Natural killer cell (primary cell): ENCODE measurements around the gene OR10J1. TPM values are rescaled to one million over a fixed set of nuclear protein-coding genes. Genes with fewer than 3 reads are reported as not detected.

Experiments
- ATAC-seq, 3 donors: fragments of 150-1000 bp in 2 of 3; fragments of 200-7000 bp in 1 of 3; cut with Tn5 transposase; 1 replicate in 1 of 3; 2 replicates in 2 of 3; pipeline ENCODE4 v1.10.0; 2021; ENCODE audit warnings: mild to moderate bottlenecking in 2 of 3, moderate library complexity in 2 of 3
- DNase-seq, 2 donors: peaks; one replicate each; pipeline versions ENCODE4 v3.0.0 to v3.0.0-alpha.2; 2013 to 2021; ENCODE audit warnings: mixed read lengths in 1 of 2
- H3K27ac ChIP-seq: one replicate; pipeline ENCODE4 v1.5.1; 2013; ENCODE audit warnings: mild to moderate bottlenecking, low read length
- H3K27me3 ChIP-seq: one replicate; pipeline ENCODE4 v1.6.1; 2013; ENCODE audit warnings: low read length; ENCODE audit not compliant: control insufficient read depth, insufficient read depth
- H3K36me3 ChIP-seq: one replicate; pipeline ENCODE4 v1.6.1; 2013; ENCODE audit warnings: low read length; ENCODE audit not compliant: control insufficient read depth, insufficient read depth
- H3K4me1 ChIP-seq: one replicate; pipeline ENCODE4 v1.6.1; 2013; ENCODE audit warnings: low read length; ENCODE audit not compliant: control insufficient read depth, insufficient read depth
- H3K4me3 ChIP-seq: one replicate; pipeline ENCODE4 v1.5.1; 2013; ENCODE audit warnings: low read length
- H3K9me3 ChIP-seq: one replicate; pipeline ENCODE4 v1.6.1; 2013; ENCODE audit warnings: low read length; ENCODE audit not compliant: control insufficient read depth, insufficient read depth
- H3K27ac Mint-ChIP-seq, 2 donors: one replicate each; pipeline ENCODE4 v1.8.0; 2022; ENCODE audit warnings: mild to moderate bottlenecking in 2 of 2, mixed read lengths in 2 of 2, moderate library complexity in 1 of 2
- H3K27me3 Mint-ChIP-seq, 2 donors: one replicate each; pipeline ENCODE4 v1.8.0; 2022; ENCODE audit warnings: low read depth in 2 of 2, mixed read lengths in 2 of 2
- H3K36me3 Mint-ChIP-seq: one replicate; pipeline ENCODE4 v1.8.0; 2022; ENCODE audit warnings: mixed read lengths
- H3K4me1 Mint-ChIP-seq, 2 donors: one replicate each; pipeline ENCODE4 v1.8.0; 2022; ENCODE audit warnings: mixed read lengths in 2 of 2
- H3K4me3 Mint-ChIP-seq: one replicate; pipeline ENCODE4 v1.8.0; 2022; ENCODE audit warnings: mild to moderate bottlenecking, moderate library complexity, mixed read lengths
- H3K9me3 Mint-ChIP-seq, 2 donors: one replicate each; pipeline ENCODE4 v1.8.0; 2022; ENCODE audit warnings: mixed read lengths in 2 of 2
- WGBS: methylation state at CpG from one replicate; pipeline ENCODE4 v1.1.7; 2013; ENCODE audit warnings: missing lambda C conversion rate; ENCODE audit not compliant: insufficient coverage; 5-methylcytosine and 5-hydroxymethylcytosine counted together
- intact Hi-C: fragments of 100-400 bp; cut with micrococcal nuclease; formaldehyde crosslinking; loops from one replicate; pipeline ENCODE4 v1.14.2; 2022
- total RNA-seq, 4 donors: library from RNA; stranded (reverse); fragments of 120-200 nt in 1 of 4; gene quantifications; one replicate each; pipeline versions ENCODE4 v1.2.3 to v1.2.4, GENCODE V29; 2013 to 2022
- TF ChIP-seq, protein P1 (sequence below): fragments of 200-600 bp; IDR thresholded peaks from one replicate; pipeline ENCODE4 v1.8.0; 2022; ENCODE audit warnings: antibody characterized with exemption

OR10J1 gene
- total RNA-seq, 3 donors from 2014 or later (not counting 1 experiment from before 2014, with no cell fraction given) = not detected

DNA sequence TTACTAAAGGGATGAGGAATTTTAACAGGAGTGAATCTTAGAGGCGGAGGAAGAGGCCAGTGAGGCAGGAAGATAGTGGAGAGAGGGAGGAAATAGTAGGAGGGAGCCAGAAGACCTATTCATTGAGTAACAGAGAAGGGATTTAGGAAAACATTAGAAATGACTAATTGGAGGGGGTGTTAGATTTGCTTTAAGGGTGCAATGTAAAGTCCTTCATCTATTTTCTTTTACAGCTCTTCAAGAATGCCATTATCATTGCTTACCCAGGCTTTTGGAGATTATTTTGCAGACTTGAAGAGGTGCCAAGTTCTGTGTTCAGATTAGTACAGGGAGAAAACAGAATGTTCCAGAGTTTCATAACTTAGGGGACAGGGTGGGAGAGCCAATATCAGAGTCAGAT lies 33.8 kb downstream of the OR10J1 start:
- Histone ChIP-seq H3K36me3 (no peaks in the 10 kb centered on the region), H3K4me3 (no peak overlapping the region), H3K27ac (no peak overlapping the region), H3K9me3 (no peaks in the 10 kb centered on the region), H3K4me1 (no peaks in the 10 kb centered on the region), H3K27me3 (no peaks in the 10 kb centered on the region)
- Mint-ChIP-seq H3K4me1 (no peaks in the 10 kb centered on the region), H3K4me3 (no peak overlapping the region), H3K9me3 (no peaks in the 10 kb centered on the region), H3K27ac (no peak overlapping the region), H3K36me3 (no peaks in the 10 kb centered on the region), H3K27me3 (peaks cover 13 to 21% of the 10 kb centered on the region in 2 donors)
- intact Hi-C loops = no loop called here
- DNase-seq (no peak), ATAC-seq (no peak)
- 93% methylated on average over 1 of the region's 1 CpG for WGBS
- TF ChIP-seq, protein P1, sequence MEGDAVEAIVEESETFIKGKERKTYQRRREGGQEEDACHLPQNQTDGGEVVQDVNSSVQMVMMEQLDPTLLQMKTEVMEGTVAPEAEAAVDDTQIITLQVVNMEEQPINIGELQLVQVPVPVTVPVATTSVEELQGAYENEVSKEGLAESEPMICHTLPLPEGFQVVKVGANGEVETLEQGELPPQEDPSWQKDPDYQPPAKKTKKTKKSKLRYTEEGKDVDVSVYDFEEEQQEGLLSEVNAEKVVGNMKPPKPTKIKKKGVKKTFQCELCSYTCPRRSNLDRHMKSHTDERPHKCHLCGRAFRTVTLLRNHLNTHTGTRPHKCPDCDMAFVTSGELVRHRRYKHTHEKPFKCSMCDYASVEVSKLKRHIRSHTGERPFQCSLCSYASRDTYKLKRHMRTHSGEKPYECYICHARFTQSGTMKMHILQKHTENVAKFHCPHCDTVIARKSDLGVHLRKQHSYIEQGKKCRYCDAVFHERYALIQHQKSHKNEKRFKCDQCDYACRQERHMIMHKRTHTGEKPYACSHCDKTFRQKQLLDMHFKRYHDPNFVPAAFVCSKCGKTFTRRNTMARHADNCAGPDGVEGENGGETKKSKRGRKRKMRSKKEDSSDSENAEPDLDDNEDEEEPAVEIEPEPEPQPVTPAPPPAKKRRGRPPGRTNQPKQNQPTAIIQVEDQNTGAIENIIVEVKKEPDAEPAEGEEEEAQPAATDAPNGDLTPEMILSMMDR = no peak

DNA sequence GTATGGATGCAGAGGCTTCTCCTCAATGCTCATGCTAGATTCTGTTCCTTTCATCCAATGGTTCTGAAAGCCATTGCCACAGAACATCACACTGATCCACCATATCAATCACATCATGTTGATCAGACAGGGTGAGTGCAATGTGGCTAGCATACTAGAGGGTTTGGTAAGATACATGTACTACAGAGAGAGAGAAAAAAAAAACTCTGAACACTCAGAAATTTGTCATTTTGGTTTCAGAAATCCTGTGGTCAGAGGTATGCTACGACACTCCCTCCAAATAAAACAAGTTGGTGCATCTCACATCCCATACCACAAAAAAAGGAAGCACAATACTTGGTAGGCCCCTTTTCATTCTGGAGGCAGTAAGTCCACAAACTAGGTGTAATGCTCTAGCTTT lies 35.4 kb downstream of the OR10J1 start:
- H3K4me3 Mint-ChIP-seq = no peak overlapping the region
- intact Hi-C loops = no loop called here

DNA sequence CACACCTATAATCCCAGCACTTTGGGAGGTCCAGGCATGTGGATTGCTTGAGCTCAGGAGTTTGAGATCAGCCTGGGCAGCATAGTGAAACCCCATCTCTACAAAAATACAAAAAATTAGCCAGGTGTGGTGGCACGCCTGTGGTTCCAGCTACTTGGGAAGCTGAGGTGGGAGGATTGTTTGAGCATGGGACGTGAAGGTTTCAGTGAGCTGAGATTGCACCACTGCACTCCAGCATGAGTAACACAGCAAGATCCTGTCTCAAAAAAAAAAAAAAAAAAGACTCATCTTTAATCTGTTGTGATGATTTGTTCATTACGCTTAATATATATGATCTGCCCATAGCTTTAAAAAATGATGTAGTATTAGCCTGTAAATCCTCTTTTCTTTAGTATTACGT lies 44.0 kb downstream of the OR10J1 start:
- 93% methylated on average over 3 of the region's 4 CpGs for WGBS
- no peak overlapping the region for H3K27ac Mint-ChIP-seq
- Histone ChIP-seq H3K4me1 (no peaks in the 10 kb centered on the region), H3K27ac (no peak overlapping the region), H3K36me3 (no peaks in the 10 kb centered on the region), H3K4me3 (no peak overlapping the region), H3K27me3 (peaks cover 2% of the 10 kb centered on the region), H3K9me3 (no peaks in the 10 kb centered on the region)
- H3K36me3 Mint-ChIP-seq = no peaks in the 10 kb centered on the region
- ATAC-seq (no peak), DNase-seq (no peak)
- no peak overlapping the region for H3K4me3 Mint-ChIP-seq
- H3K4me1 Mint-ChIP-seq = no peaks in the 10 kb centered on the region
- H3K9me3 Mint-ChIP-seq = peaks cover 2 to 3% of the 10 kb centered on the region in 2 donors
- intact Hi-C loops = no loop called here
- peaks cover 11 to 30% of the 10 kb centered on the region in 2 donors for H3K27me3 Mint-ChIP-seq
- TF ChIP-seq, protein P1 = no peak

More for the DNA sequence above, 35.4 kb downstream of the OR10J1 start:
- WGBS = 38% methylated on average over 1 of the region's 1 CpG
- Histone ChIP-seq H3K36me3 (no peaks in the 10 kb centered on the region), H3K9me3 (no peaks in the 10 kb centered on the region), H3K27ac (no peak overlapping the region), H3K27me3 (no peaks in the 10 kb centered on the region), H3K4me3 (no peak overlapping the region), H3K4me1 (no peaks in the 10 kb centered on the region)
- Mint-ChIP-seq H3K36me3 (no peaks in the 10 kb centered on the region), H3K4me1 (no peaks in the 10 kb centered on the region), H3K27ac (no peak overlapping the region), H3K27me3 (peaks cover 8 to 17% of the 10 kb centered on the region in 2 donors), H3K9me3 (no peaks in the 10 kb centered on the region)
- no peak for ATAC-seq
- TF ChIP-seq, protein P1 = no peak
- no peak for DNase-seq

Other genes starting within 250 kb of the OR10J1 start
- not detected for gene ACKR1, start 234.8 kb upstream of the OR10J1 start, total RNA-seq
- gene FCER1A, start 137.4 kb upstream of the OR10J1 start, total RNA-seq = 100 to 1,000 TPM in 1 of 3 donors, 1 to 10 TPM in 2; 6.5 to 154 (median 7.0) TPM
- gene OR10J4, start 7.5 kb upstream of the OR10J1 start, total RNA-seq = not detected
- not detected for gene OR10J5, start 96.3 kb downstream of the OR10J1 start, total RNA-seq
- not detected for gene APCS, start 148.1 kb downstream of the OR10J1 start, total RNA-seq